Endothelial cell of umbilical vein (primary cell): ENCODE measurements around the gene UIMC1.

Experiments
- TF ChIP-seq, protein P1 (sequence below), 2 donors: IDR thresholded peaks; 1 replicate in 1 of 2; 2 replicates in 1 of 2; pipeline ENCODE4 v1.5.1; 2011; ENCODE audit warnings: low read length in 2 of 2, mild to moderate bottlenecking in 2 of 2, moderate library complexity in 2 of 2, control low read depth in 1 of 2, inconsistent platforms in 1 of 2, low read depth in 1 of 2; ENCODE audit not compliant: insufficient read depth in 1 of 2; ENCODE audit errors: extremely low read depth in 1 of 2
- TF ChIP-seq, protein P2 (sequence below): IDR thresholded peaks from 2 replicates; pipeline ENCODE4 v1.6.1; 2011; ENCODE audit not compliant: insufficient read depth, insufficient read length

DNA sequence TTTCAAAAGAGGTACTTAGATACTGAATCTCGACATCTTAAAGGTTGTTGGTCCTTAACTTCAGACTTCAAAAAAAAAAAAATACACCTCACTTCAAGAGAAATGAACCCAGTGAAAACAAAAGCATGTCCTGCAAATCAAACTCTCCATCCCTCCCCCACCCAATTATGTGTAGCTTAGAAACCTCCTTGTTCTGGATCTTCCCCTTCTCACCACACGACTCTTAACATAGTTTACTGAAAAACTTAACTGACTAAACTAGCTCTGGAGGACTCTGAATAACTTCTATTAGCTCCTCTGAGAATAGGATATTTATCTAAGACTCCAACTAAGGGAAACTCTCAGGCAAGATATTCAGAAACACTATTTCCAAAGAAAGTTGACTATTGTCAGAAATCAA is 58.7 kb downstream of the UIMC1 start:
- TF ChIP-seq, protein P1, sequence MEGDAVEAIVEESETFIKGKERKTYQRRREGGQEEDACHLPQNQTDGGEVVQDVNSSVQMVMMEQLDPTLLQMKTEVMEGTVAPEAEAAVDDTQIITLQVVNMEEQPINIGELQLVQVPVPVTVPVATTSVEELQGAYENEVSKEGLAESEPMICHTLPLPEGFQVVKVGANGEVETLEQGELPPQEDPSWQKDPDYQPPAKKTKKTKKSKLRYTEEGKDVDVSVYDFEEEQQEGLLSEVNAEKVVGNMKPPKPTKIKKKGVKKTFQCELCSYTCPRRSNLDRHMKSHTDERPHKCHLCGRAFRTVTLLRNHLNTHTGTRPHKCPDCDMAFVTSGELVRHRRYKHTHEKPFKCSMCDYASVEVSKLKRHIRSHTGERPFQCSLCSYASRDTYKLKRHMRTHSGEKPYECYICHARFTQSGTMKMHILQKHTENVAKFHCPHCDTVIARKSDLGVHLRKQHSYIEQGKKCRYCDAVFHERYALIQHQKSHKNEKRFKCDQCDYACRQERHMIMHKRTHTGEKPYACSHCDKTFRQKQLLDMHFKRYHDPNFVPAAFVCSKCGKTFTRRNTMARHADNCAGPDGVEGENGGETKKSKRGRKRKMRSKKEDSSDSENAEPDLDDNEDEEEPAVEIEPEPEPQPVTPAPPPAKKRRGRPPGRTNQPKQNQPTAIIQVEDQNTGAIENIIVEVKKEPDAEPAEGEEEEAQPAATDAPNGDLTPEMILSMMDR (IDR thresholded peaks at IDR 0.05; ENCODE audit: extremely low read depth in 1 of 2, insufficient read depth in 1 of 2, low read depth in 1 of 2, low read length in 2 of 2), result no peak
- TF ChIP-seq, protein P2, sequence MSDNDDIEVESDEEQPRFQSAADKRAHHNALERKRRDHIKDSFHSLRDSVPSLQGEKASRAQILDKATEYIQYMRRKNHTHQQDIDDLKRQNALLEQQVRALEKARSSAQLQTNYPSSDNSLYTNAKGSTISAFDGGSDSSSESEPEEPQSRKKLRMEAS, result no peak
